Heart left ventricle (tissue), 16 donors: ENCODE results near the gene SLN. TPM values are rescaled to one million over a fixed set of nuclear protein-coding genes. Genes with fewer than 3 reads are reported as not detected.
"Not testable (repeated sequence)": the region's sequence is repeated elsewhere in the genome, so short reads cannot be mapped to it uniquely, and the experiment has no call there.

ENCODE experiments used
- ATAC-seq, 4 donors: fragments of 200-7000 bp; cut with Tn5 transposase; one replicate each; pipeline ENCODE4 v1.9.1; 2020 to 2022; ENCODE audit warnings: moderate library complexity in 4 of 4, mild to moderate bottlenecking in 3 of 4, moderate number of reproducible peaks in 1 of 4
- DNase-seq, 5 donors: peaks; one replicate each; pipeline ENCODE4 v3.0.0-alpha.2; 2020
- H3K27ac ChIP-seq, 12 donors: fragments of 200-600 bp; sonication (generic) in 4 of 12; one replicate each; pipeline versions ENCODE4 v1.5.0 to v1.8.0; 2016 to 2022; ENCODE audit warnings: mild to moderate bottlenecking in 2 of 12
- H3K27me3 ChIP-seq, 9 donors: fragments of 200-600 bp; sonication (generic) in 2 of 9; one replicate each; pipeline versions ENCODE4 v1.5.1 to v1.8.0; 2016 to 2022; ENCODE audit warnings: mild to moderate bottlenecking in 3 of 9
- H3K36me3 ChIP-seq, 9 donors: fragments of 200-600 bp; sonication (generic) in 2 of 9; one replicate each; pipeline versions ENCODE4 v1.5.0 to v1.8.0; 2018 to 2022; ENCODE audit warnings: mild to moderate bottlenecking in 2 of 9
- H3K4me1 ChIP-seq, 12 donors: fragments of 200-600 bp; sonication (generic) in 4 of 12; one replicate each; pipeline versions ENCODE4 v1.5.0 to v1.8.0; 2016 to 2022; ENCODE audit warnings: mild to moderate bottlenecking in 3 of 12
- H3K4me3 ChIP-seq, 12 donors: fragments of 200-600 bp; sonication (generic) in 4 of 12; one replicate each; pipeline versions ENCODE4 v1.5.0 to v1.8.0; 2017 to 2022; ENCODE audit warnings: mild to moderate bottlenecking in 9 of 12, moderate library complexity in 4 of 12
- H3K9me3 ChIP-seq, 12 donors: fragments of 200-600 bp; sonication (generic) in 4 of 12; one replicate each; pipeline versions ENCODE4 v1.5.0 to v1.8.0; 2016 to 2022; ENCODE audit warnings: mild to moderate bottlenecking in 1 of 12
- CTCF ChIP-seq, 12 donors: fragments of 200-600 bp; sonication (generic) in 4 of 12; IDR thresholded peaks; one replicate each; pipeline versions ENCODE4 v1.5.0 to v1.8.0; 2018 to 2022; ENCODE audit warnings: antibody characterized with exemption in 12 of 12, mild to moderate bottlenecking in 5 of 12
- POLR2A ChIP-seq, 2 donors: fragments of 450-650 bp; IDR thresholded peaks; one replicate each; pipeline ENCODE4 v1.6.1; 2017; ENCODE audit warnings: antibody characterized with exemption in 2 of 2, mild to moderate bottlenecking in 2 of 2, moderate library complexity in 2 of 2
- WGBS, 4 donors: extraction: QIAGEN DNeasy Blood & Tissue Kit in 2 of 4; methylation state at CpG; one replicate each; pipeline versions ENCODE4 v1.1.5 to v1.1.7; 2013 to 2018; 5-methylcytosine and 5-hydroxymethylcytosine counted together
- intact Hi-C, 10 donors: fragments of 100-400 bp; cut with DNase I; formaldehyde crosslinking; loops; one replicate each; pipeline versions ENCODE4 v1.11.1 to v1.14.2; 2022
- long read RNA-seq, 3 donors: library from polyadenylated mRNA; unstranded; transcript quantifications; one replicate each; pipeline ENCODE4 v2.0.0, GENCODE V29; 2020 to 2021
- polyA plus RNA-seq, 2 donors: library from polyadenylated mRNA; stranded (reverse); fragments of 200-250 nt; gene quantifications; one replicate each; pipeline ENCODE4 v1.2.3, GENCODE V29; 2013
- total RNA-seq, 9 donors: library from RNA; depleted of rRNA in 2 of 9; stranded (reverse); fragments of >200 nt in 2 of 9; fragmentation: NEBNext Ultra II Directional in 3 of 9; extraction: Animal tissue kit (Norgen Biotek cat#: 25700) in 3 of 9; gene quantifications; one replicate each; pipeline versions ENCODE4 v1.1.0 to v1.2.4, GENCODE V29; 2016 to 2023
- donor health status: ischemic (EF 13 %, LVEDD 7.1; RV severe dilation, severe dysfunction).
- donor health status: healthy with polysubstance abuse.
- donor health status: DM: no; HTN: yes; CAD: no.
- donor health status: DM: no; HTN: no; CAD: no.
- donor health status: ischemic (EF 25% LVEDD 6.9; RV normal size, moderate dysfunction).
- donor health status: ischemic (EF 25% LVEDD 5.7; RV mildly dilated, moderate dysfunction).
- donor health status: healthy.
- donor health status: DM: yes; HTN: yes; CAD: no.
- donor health status: ischemic (EF 35%, LVEDD 5.7; RV mildly dilated, moderate dysfunction).
- donor health status: nonischemic (EF 11% LVEDD 7.7; RV severe dilation, severe dysfunction).
- donor health status: DM: yes; HTN: yes; CAD: no.
- donor health status: PGD.
- donor health status: ischemic (EF 29% LVEDD 5.4; RV normal size, mild dysfunction).
- donor health status: nonischemic (EF 23%, LVEDD 6.1; RV moderate dilation, normal function).

The SLN gene
- total RNA-seq (10 to 100 TPM in 1 of 9 donors, 1 to 10 TPM in 8; 1.1 to 27.6 (median 2.6) TPM), polyA plus RNA-seq (10 to 100 TPM in 1 of 2 donors, 1 to 10 TPM in 1; 1.8 to 64.8 TPM)
- long read RNA-seq, donor 1, partial matches to known transcripts: 0 of 3 reads
- long read RNA-seq, donor 1, other reads (novel, unspliced or antisense): 0 of 3 reads
- long read RNA-seq, donor 2, partial matches to known transcripts: 0 of 1 reads
- long read RNA-seq, donor 2, other reads (novel, unspliced or antisense): 1 of 1 reads
- long read RNA-seq, donor 3: 0 reads

- DNase-seq (no peak), ATAC-seq (no peak)
- no peak within 1 kb of the TSS for H3K27ac ChIP-seq
These were observed at the start of gene SLN for GRCh38 chr11:107711861-107712755. Gene SLN (minus strand): TSS chr11:107712056.

GRCh38 chr11:107758719-107759355 is 47.0 kb upstream of the SLN start:
- H3K36me3 ChIP-seq, ATAC-seq, H3K27ac ChIP-seq, H3K4me1 ChIP-seq, H3K4me3 ChIP-seq, H3K27me3 ChIP-seq, intact Hi-C loops, DNase-seq, H3K9me3 ChIP-seq: not testable (repeated sequence)
- 71 to 79% (median 76%) methylated on average over 7 of the region's 7 CpGs for WGBS, 4 donors

More at GRCh38 chr11:107711861-107712755, at the start of gene SLN:
- Histone ChIP-seq H3K9me3 (no peaks in the 10 kb centered on the region), H3K4me1 (peaks cover 0 to 8% (median 0%) of the 10 kb centered on the region in 12 donors), H3K4me3 (no peak within 1 kb of the TSS), H3K27me3 (peaks cover 0 to 12% (median 0%) of the 10 kb centered on the region in 9 donors), H3K36me3 (no peaks in the 10 kb centered on the region)
- intact Hi-C loops: no loop called here
- no peak for TF ChIP-seq POLR2A (IDR thresholded peaks at IDR 0.05)
- no peak for TF ChIP-seq CTCF (IDR thresholded peaks at IDR 0.05)
- WGBS, 4 donors: 47 to 57% (median 51%) methylated on average over 12 of the region's 12 CpGs

GRCh38 chr11:107757661-107758060 is 45.8 kb upstream of the SLN start:
- TF ChIP-seq POLR2A (IDR thresholded peaks at IDR 0.05) (no peak), CTCF (IDR thresholded peaks at IDR 0.05) (no peak)
- intact Hi-C loops: no loop called here
- DNase-seq (no peak), ATAC-seq (no peak)
- no peaks in the 10 kb centered on the region for H3K9me3 ChIP-seq
- H3K27me3 ChIP-seq: no peaks in the 10 kb centered on the region
- no peaks in the 10 kb centered on the region for H3K4me1 ChIP-seq
- no peak overlapping the region for H3K4me3 ChIP-seq
- no peaks in the 10 kb centered on the region for H3K36me3 ChIP-seq
- H3K27ac ChIP-seq: no peak overlapping the region
- 80 to 90% (median 84%) methylated on average over 1 of the region's 1 CpG for WGBS, 4 donors

DNA sequence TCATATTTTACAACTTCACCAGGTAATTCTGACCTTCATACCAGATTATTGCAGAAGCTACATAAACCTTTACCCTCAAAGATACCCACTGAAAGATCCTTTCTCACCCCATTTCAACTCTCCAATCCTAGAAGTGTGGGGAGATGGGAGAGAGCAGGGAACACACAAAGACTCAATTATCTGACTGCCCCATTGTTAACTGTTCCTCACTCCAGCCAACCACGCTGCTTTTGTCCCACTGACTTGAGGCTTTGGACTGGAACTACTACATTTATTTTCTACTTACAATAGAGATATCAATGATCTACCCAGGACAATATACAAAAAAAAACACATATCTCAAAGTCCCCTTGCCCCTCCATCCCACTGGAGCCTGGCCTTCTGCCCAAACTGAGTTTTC is 44.7 kb upstream of the SLN start:
- intact Hi-C loops: no loop called here
- TF ChIP-seq CTCF (IDR thresholded peaks at IDR 0.05) (no peak), POLR2A (IDR thresholded peaks at IDR 0.05) (no peak)
- 89 to 100% (median 92%) methylated on average over 1 of the region's 1 CpG for WGBS, 4 donors
- no peaks in the 10 kb centered on the region for H3K4me1 ChIP-seq
- ATAC-seq (no peak), DNase-seq (no peak)
- no peaks in the 10 kb centered on the region for H3K27me3 ChIP-seq
- no peak overlapping the region for H3K27ac ChIP-seq
- no peaks in the 10 kb centered on the region for H3K9me3 ChIP-seq
- H3K4me3 ChIP-seq: no peak overlapping the region
- no peaks in the 10 kb centered on the region for H3K36me3 ChIP-seq
